Esophagus squamous epithelium (tissue), 5 donors: ENCODE measurements around the gene HNRNPC. TPM values are rescaled to one million over a fixed set of nuclear protein-coding genes. Genes with fewer than 3 reads are reported as not detected.

Experiments
- DNase-seq: peaks from one replicate; lab custom pipeline; 2025; lab: John Stamatoyannopoulos, UW
- H3K27ac ChIP-seq, 4 donors: fragments of 200-600 bp; sonication (generic); one replicate each; pipeline ENCODE4 v1.5.1; 2016 to 2019; ENCODE audit warnings: mild to moderate bottlenecking in 1 of 4
- H3K27me3 ChIP-seq, 4 donors: fragments of 200-600 bp; sonication (generic); 1 replicate in 3 of 4; 2 replicates in 1 of 4; pipeline versions ENCODE4 v1.5.1 to v1.6.0; 2017 to 2021; ENCODE audit warnings: antibody characterized with exemption in 1 of 4
- H3K36me3 ChIP-seq, 3 donors: fragments of 200-600 bp; sonication (generic); one replicate each; pipeline ENCODE4 v1.5.1; 2016 to 2019
- H3K4me1 ChIP-seq, 3 donors: fragments of 200-600 bp; sonication (generic); one replicate each; pipeline ENCODE4 v1.5.1; 2017 to 2019
- H3K4me3 ChIP-seq, 4 donors: fragments of 200-600 bp; sonication (generic); 1 replicate in 3 of 4; 2 replicates in 1 of 4; pipeline ENCODE4 v1.5.1; 2016 to 2019; ENCODE audit warnings: mild to moderate bottlenecking in 2 of 4, moderate library complexity in 1 of 4
- H3K9me3 ChIP-seq, 3 donors: fragments of 200-600 bp; sonication (generic); one replicate each; pipeline ENCODE4 v1.5.1; 2016 to 2019
- POLR2A ChIP-seq, 4 donors: fragments of 450-650 bp; IDR thresholded peaks; one replicate each; pipeline ENCODE4 v1.6.1; 2017; ENCODE audit warnings: antibody characterized with exemption in 4 of 4, mild to moderate bottlenecking in 4 of 4, moderate library complexity in 3 of 4
- whole genome bisulfite sequencing, 2 donors: methylation state at CpG; one replicate each; pipeline ENCODE4 v1.1.5; 2018; 5-methylcytosine and 5-hydroxymethylcytosine counted together
- intact Hi-C: fragments of 100-400 bp; cut with DNase I; formaldehyde crosslinking; loops from one replicate; pipeline ENCODE4 v1.15.0; 2022
- total RNA-seq, 4 donors: library from RNA; depleted of rRNA; stranded (reverse); fragments of >200 nt; gene quantifications; one replicate each; pipeline ENCODE4 v1.1.0, GENCODE V29; 2016
- TF ChIP-seq, protein P1 (sequence below), 6 experiments: fragments of 450-650 bp in 4 of 6; fragments of 200-600 bp in 2 of 6; sonication (generic) in 2 of 6; IDR thresholded peaks; one replicate each; pipeline ENCODE4 v1.5.1; 2016 to 2019; ENCODE audit warnings: antibody characterized with exemption in 6 of 6, mild to moderate bottlenecking in 4 of 6, moderate library complexity in 4 of 6
- donor health status: DM: yes; HTN: yes; CAD: no.

HNRNPC gene
- total RNA-seq, 4 donors from 2014 or later = 252 to 651 (median 476) TPM

DNA sequence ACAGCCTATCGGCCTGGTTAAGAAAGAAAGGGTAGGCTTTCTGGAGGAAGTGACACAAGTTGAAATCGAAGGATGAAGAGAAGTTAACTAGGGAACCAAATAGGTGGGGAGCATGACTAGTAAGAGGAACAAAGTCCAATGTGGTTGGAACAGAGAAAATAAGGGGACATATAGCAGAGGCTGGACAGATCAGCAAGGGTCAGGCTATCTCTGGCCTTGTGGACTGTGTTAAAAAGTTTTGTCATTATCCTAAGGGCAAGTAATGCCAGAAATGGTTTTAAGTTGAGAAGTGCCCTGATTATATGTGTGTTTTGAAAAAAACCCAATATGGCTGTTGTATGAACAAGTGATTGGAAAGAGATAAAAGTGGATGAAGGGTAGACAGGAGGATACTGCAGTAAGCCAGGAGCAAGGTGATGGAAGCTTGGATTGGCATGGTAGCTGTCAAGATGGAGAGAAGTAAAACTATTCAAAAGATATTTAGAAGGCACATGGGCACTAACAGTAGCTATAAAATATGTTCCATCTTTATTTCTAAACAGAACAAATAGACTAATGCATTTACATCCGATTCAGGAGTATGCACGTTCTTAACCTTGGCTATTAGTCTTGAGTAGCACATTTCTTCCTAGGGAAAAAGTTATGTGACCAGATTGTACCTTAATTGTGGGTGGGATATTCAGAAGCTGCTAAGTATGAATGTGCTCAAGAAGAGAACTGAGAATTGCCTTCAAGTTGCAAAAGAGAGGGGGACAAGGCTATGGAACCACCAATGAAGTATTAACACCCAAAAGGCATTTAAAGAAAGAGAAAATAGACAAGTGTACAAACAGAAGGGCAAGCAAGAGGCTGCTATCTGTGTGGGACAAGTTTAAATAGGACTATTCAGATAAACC is 66.5 kb downstream of the HNRNPC start:
- Histone ChIP-seq H3K4me1 (no peaks in the 10 kb centered on the region), H3K27ac (no peak overlapping the region), H3K4me3 (no peak overlapping the region), H3K36me3 (peaks cover 0 to 44% (median 2%) of the 10 kb centered on the region in 3 donors), H3K9me3 (no peaks in the 10 kb centered on the region), H3K27me3 (no peaks in the 10 kb centered on the region)
- no peak for DNase-seq
- WGBS, 2 donors = 84 to 88% methylated on average over 4 of the region's 4 CpGs
- no peak for TF ChIP-seq POLR2A (IDR thresholded peaks at IDR 0.05)
- intact Hi-C loops = no loop called here

- 68 to 72% methylated on average over 12 of the region's 12 CpGs for WGBS, 2 donors
- Histone ChIP-seq H3K27ac (no peak overlapping the region), H3K9me3 (no peaks in the 10 kb centered on the region), H3K4me3 (no peak overlapping the region), H3K27me3 (no peaks in the 10 kb centered on the region), H3K4me1 (no peaks in the 10 kb centered on the region), H3K36me3 (peaks cover 0 to 36% (median 0%) of the 10 kb centered on the region in 3 donors)
- TF ChIP-seq, protein P1, sequence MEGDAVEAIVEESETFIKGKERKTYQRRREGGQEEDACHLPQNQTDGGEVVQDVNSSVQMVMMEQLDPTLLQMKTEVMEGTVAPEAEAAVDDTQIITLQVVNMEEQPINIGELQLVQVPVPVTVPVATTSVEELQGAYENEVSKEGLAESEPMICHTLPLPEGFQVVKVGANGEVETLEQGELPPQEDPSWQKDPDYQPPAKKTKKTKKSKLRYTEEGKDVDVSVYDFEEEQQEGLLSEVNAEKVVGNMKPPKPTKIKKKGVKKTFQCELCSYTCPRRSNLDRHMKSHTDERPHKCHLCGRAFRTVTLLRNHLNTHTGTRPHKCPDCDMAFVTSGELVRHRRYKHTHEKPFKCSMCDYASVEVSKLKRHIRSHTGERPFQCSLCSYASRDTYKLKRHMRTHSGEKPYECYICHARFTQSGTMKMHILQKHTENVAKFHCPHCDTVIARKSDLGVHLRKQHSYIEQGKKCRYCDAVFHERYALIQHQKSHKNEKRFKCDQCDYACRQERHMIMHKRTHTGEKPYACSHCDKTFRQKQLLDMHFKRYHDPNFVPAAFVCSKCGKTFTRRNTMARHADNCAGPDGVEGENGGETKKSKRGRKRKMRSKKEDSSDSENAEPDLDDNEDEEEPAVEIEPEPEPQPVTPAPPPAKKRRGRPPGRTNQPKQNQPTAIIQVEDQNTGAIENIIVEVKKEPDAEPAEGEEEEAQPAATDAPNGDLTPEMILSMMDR (IDR thresholded peaks at IDR 0.05) = no peak
- TF ChIP-seq POLR2A (IDR thresholded peaks at IDR 0.05) = no peak
- no peak for DNase-seq
- intact Hi-C loops = no loop called here
Measured at GRCh38 chr14:21201732-21202462, 67.3 kb downstream of the HNRNPC start.

GRCh38 chr14:21200752-21201461 is 68.3 kb downstream of the HNRNPC start:
- DNase-seq = no peak
- peaks cover 0 to 26% (median 0%) of the 10 kb centered on the region in 3 donors for H3K36me3 ChIP-seq
- WGBS, 2 donors = 76 to 85% methylated on average over 5 of the region's 5 CpGs
- no peaks in the 10 kb centered on the region for H3K9me3 ChIP-seq
- TF ChIP-seq, protein P1 (IDR thresholded peaks at IDR 0.05) = no peak
- TF ChIP-seq POLR2A (IDR thresholded peaks at IDR 0.05) = no peak
- no peaks in the 10 kb centered on the region for H3K27me3 ChIP-seq
- no peak overlapping the region for H3K4me3 ChIP-seq
- intact Hi-C loops = no loop called here
- no peaks in the 10 kb centered on the region for H3K4me1 ChIP-seq
- no peak overlapping the region for H3K27ac ChIP-seq

- no peaks in the 10 kb centered on the region for H3K4me1 ChIP-seq
- H3K27me3 ChIP-seq = no peaks in the 10 kb centered on the region
- WGBS, 2 donors = 47 to 56% methylated on average over 3 of the region's 3 CpGs
Measured at GRCh38 chr14:21199611-21200560, 69.4 kb downstream of the HNRNPC start.

More at GRCh38 chr14:21199611-21200560, 69.4 kb downstream of the HNRNPC start:
- intact Hi-C loops = no loop called here
- no peak for DNase-seq
- Histone ChIP-seq H3K4me3 (no peak overlapping the region), H3K36me3 (peaks cover 0 to 15% (median 0%) of the 10 kb centered on the region in 3 donors), H3K27ac (no peak overlapping the region), H3K9me3 (no peaks in the 10 kb centered on the region)
- TF ChIP-seq POLR2A (IDR thresholded peaks at IDR 0.05) = no peak
- TF ChIP-seq, protein P1 (IDR thresholded peaks at IDR 0.05) = no peak
